IPS-20b (cell line): Measurements from ENCODE around the gene SGMS1.
"Not testable (repeated sequence)": the region's sequence is repeated elsewhere in the genome, so short reads cannot be mapped to it uniquely, and the experiment has no call there.

Experiments
- H3K27ac ChIP-seq: one replicate; pipeline ENCODE4 v1.5.1; 2013; ENCODE audit warnings: low read length
- H3K27me3 ChIP-seq: 2 replicates; pipeline ENCODE4 v1.6.1; 2013; ENCODE audit warnings: mild to moderate bottlenecking, low read length, inconsistent platforms; ENCODE audit not compliant: insufficient read depth
- H3K36me3 ChIP-seq: 2 replicates; pipeline ENCODE4 v1.6.1; 2013; ENCODE audit warnings: low read depth, mild to moderate bottlenecking, inconsistent platforms, low read length, moderate library complexity; ENCODE audit not compliant: insufficient read depth
- H3K4me1 ChIP-seq: 2 replicates; pipeline ENCODE4 v1.6.1; 2013; ENCODE audit warnings: mild to moderate bottlenecking, control low read depth, inconsistent platforms, low read length, moderate library complexity; ENCODE audit not compliant: insufficient read depth
- H3K4me3 ChIP-seq: 2 replicates; pipeline ENCODE4 v1.5.1; 2013; ENCODE audit warnings: mild to moderate bottlenecking, low read length, inconsistent platforms
- H3K9ac ChIP-seq: 2 replicates; pipeline ENCODE4 v1.6.1; 2013; ENCODE audit warnings: low read depth, mild to moderate bottlenecking, inconsistent platforms, low read length, moderate library complexity
- H3K9me3 ChIP-seq: 2 replicates; pipeline ENCODE4 v1.6.1; 2013; ENCODE audit warnings: mild to moderate bottlenecking, low read depth, low read length, inconsistent platforms; ENCODE audit not compliant: insufficient read depth

SGMS1 gene

DNA sequence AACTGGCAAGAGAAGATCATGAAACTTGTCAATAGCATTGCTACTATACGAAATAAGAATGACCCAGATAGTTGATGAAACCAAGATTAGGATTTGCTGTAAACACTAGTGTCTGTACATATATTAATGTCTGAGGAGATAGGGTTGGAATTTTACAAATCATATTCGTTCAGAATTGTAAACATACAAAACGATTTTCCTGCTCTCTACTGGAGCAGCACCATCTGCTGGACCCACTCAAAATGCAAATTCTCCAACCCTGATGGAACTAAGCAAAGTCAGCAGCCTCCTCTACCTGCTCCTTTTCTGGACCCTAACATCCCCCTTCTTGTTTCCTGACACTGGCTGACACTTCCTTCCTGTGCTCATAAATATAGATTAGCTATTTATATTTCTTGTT, 29.4 kb upstream of the SGMS1 start:
- H3K4me3 ChIP-seq, result no peak overlapping the region
- H3K4me1 ChIP-seq, result no peaks in the 10 kb centered on the region
- no peaks in the 10 kb centered on the region for H3K27me3 ChIP-seq
- no peaks in the 10 kb centered on the region for H3K9me3 ChIP-seq
- H3K9ac ChIP-seq, result no peak overlapping the region
- no peak overlapping the region for H3K27ac ChIP-seq
- no peaks in the 10 kb centered on the region for H3K36me3 ChIP-seq

DNA sequence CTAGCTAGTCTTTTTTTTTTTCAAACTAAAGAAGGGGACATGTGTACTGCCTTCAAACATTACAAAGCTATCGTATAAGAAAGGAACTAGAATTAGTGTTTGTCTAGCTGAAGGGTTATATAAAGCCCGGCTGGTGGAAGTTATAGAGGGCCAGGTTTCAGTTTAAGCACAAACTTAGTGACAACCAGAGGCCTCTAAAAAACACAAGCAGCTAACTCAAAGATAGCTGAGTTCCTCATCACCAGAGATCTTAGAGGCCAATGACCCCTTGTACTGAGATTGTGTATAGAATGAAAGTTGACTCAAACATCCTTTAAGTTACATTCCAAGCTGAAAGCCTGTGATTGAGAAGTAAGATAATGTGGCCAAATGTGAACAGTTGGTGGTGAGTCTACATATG, 28.1 kb upstream of the SGMS1 start:
- no peaks in the 10 kb centered on the region for H3K27me3 ChIP-seq
- H3K27ac ChIP-seq, result no peak overlapping the region

DNA sequence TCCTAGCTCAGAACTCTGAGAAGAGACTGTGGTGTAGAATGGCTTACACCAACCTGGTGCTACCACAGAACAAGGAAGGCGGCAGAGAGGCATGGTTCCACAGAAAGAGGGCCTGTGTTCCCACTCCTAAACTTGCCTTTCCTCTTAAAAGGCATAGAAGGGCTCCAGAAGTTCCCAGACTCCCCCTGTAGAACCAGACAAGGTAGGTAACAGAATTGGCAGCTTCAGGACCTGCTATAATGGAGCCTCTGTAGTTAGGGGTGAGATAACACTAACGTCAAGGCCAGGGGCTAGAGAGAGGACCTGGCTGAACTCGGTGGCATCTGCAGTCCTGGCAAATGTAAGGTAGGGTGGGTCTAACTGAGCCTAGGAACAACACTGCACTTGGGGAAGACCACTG, 26.7 kb upstream of the SGMS1 start:
- H3K9ac ChIP-seq, result no peak overlapping the region
- no peak overlapping the region for H3K4me3 ChIP-seq
- no peaks in the 10 kb centered on the region for H3K27me3 ChIP-seq
- no peaks in the 10 kb centered on the region for H3K36me3 ChIP-seq
- no peaks in the 10 kb centered on the region for H3K4me1 ChIP-seq
- H3K9me3 ChIP-seq, result no peaks in the 10 kb centered on the region
- no peak overlapping the region for H3K27ac ChIP-seq

More for the DNA sequence above, 28.1 kb upstream of the SGMS1 start:
- Histone ChIP-seq H3K9ac (no peak overlapping the region), H3K4me1 (no peaks in the 10 kb centered on the region), H3K9me3 (no peaks in the 10 kb centered on the region), H3K36me3 (no peaks in the 10 kb centered on the region), H3K4me3 (no peak overlapping the region)

DNA sequence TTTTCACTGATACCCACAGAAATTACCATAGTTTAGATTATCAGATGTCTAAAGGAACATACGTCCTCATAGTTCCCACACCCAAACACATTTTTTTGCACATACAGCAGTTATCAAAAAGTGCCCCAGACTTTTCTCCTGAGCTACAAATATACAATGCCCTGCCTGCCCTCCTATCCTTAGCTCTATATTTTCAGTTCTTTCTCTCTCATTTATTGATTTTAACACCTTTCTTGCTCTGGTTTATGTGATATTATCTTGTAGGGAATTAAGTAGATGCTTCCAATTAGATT, 25.1 kb upstream of the SGMS1 start:
- Histone ChIP-seq H3K36me3 (no peaks in the 10 kb centered on the region), H3K9ac (no peak overlapping the region), H3K27me3 (no peaks in the 10 kb centered on the region), H3K4me1 (no peaks in the 10 kb centered on the region; the same call in 1 of the 2 replicates), H3K4me3 (no peak overlapping the region), H3K27ac (no peak overlapping the region), H3K9me3 (no peaks in the 10 kb centered on the region)

DNA sequence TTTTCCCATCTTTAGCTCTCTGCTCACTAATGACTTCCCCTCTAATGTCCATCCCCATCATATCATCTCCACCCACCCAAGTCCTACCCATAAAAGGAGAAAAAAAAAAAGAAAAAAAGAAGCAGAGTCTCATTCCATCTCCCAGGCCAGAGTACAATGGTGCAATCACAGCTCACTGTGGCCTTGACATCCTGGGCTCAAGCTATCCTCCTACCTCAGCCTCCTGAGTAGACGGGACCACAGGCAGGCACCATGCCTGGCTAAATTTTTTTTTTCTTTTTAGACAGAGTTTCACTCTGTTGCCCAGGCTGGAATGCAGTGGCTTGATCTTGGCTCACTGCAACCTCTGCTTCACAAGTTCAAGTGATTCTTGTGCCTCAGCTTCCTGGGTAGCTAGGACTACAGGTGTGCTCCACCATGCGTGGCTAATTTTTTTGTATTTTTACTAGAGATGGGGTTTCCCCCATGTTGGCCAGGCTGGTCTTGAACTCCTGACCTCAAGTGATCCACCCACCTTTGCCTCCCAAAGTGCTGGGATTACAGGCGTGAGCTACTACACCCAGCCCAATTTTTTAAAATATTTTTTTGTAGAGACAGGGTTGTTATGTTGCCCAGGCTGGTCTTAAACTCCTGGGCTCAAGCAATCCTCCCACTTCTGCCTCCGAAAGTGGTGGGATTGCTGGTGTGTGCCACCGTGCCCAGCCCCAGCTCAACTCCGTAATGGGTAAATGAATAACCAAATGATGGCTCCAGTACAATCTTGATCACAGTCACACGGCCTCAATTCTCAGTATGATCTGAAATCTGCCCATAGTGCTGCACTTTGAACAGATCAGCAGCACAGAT, 24.6 kb upstream of the SGMS1 start:
- Histone ChIP-seq H3K27ac (no peak overlapping the region), H3K27me3 (no peaks in the 10 kb centered on the region), H3K36me3 (no peaks in the 10 kb centered on the region), H3K4me1 (no peaks in the 10 kb centered on the region; the same call in 1 of the 2 replicates), H3K4me3 (no peak overlapping the region), H3K9me3 (no peaks in the 10 kb centered on the region), H3K9ac (no peak overlapping the region)

DNA sequence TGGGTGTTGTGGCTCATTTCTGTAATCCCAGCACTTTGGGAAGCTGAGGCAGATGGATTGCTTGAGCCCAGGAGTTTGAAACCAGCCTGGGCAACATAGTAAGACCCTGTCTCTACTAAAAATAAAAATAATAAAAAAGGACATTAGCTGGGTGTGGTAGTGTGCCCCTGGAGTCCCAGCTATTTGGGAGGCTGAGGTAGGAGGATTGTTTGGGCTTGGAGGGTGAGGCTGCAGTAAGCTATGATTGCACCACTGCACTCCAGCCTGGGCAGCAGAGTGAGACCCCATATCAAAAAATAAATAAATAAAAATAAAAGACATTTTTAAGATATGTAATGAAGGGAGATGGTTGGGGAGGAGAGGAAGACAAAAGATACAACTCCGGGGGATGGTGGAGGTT, 23.6 kb upstream of the SGMS1 start:
- not testable (repeated sequence) for H3K9ac ChIP-seq, H3K36me3 ChIP-seq, H3K9me3 ChIP-seq, H3K4me3 ChIP-seq, H3K27ac ChIP-seq, H3K27me3 ChIP-seq, H3K4me1 ChIP-seq

DNA sequence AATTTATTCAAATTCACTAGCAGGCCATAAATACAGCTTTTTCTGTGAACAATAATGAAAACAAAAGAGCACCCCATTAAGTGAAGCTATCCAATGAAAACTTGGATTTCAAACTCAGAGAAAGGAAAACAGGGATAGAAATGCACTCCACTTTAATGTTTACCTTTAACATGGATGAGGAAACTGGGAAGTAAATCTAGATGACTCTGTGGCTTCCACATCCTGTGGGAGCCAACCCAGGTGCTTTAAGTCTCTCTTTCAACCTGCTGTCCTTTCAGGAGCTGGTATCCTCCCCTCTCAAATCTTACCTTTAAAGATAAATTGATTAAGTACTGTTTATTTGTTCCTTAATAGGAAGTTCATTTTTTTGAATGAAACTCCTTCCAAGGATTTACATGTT, 21.5 kb upstream of the SGMS1 start:
- no peaks in the 10 kb centered on the region for H3K36me3 ChIP-seq
- H3K9me3 ChIP-seq, result no peaks in the 10 kb centered on the region
- H3K27me3 ChIP-seq, result no peaks in the 10 kb centered on the region
- H3K9ac ChIP-seq, result no peak overlapping the region
- H3K27ac ChIP-seq, result no peak overlapping the region
- H3K4me1 ChIP-seq, result no peaks in the 10 kb centered on the region; the same call in none of the 2 replicates
- H3K4me3 ChIP-seq, result no peak overlapping the region

DNA sequence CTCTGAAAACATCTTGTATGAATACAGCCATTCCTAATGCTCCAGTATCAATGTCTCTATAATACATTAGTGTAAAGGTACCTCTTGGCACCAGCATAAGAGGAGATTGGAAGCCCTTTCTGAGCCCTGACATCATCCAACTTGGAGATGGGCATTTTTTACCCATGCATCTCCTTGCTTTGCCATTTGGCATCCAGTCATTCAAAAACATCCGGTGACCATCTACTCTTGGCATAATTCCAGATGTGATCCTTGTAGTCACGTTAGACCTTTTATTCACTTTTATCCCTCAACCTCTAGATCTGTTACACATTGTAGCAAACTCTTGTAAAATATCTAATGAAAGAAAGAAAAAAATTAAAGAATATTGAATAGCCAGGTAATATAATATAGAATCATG, 17.9 kb upstream of the SGMS1 start:
- Histone ChIP-seq H3K9me3 (no peaks in the 10 kb centered on the region), H3K4me1 (no peaks in the 10 kb centered on the region; the same call in none of the 2 replicates), H3K36me3 (no peaks in the 10 kb centered on the region), H3K27ac (no peak overlapping the region), H3K9ac (no peak overlapping the region), H3K27me3 (no peaks in the 10 kb centered on the region), H3K4me3 (no peak overlapping the region)

DNA sequence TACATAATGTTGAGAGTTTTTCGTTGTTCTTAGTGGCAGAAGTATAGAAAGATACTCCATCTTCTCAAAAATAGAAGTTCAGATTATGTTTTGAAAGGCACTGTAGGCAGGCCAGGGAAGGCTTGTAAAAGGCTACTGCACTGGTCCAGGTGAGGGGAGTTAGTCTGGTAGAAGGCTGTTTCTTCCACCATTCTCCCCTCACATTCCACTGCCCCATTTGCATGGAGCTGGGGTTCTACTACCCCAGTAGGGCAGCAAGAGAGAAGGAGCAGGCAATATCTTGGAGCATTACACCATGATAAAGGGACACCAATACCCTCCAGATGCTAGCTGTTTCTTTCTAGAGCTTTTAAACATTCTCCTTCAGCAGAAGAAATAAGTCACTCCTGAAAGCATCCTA, 16.5 kb upstream of the SGMS1 start:
- no peaks in the 10 kb centered on the region for H3K27me3 ChIP-seq
- H3K27ac ChIP-seq, result no peak overlapping the region
- H3K36me3 ChIP-seq, result no peaks in the 10 kb centered on the region
- H3K4me1 ChIP-seq, result no peaks in the 10 kb centered on the region; the same call in none of the 2 replicates
- H3K9ac ChIP-seq, result no peak overlapping the region
- no peak overlapping the region for H3K4me3 ChIP-seq
- H3K9me3 ChIP-seq, result no peaks in the 10 kb centered on the region

DNA sequence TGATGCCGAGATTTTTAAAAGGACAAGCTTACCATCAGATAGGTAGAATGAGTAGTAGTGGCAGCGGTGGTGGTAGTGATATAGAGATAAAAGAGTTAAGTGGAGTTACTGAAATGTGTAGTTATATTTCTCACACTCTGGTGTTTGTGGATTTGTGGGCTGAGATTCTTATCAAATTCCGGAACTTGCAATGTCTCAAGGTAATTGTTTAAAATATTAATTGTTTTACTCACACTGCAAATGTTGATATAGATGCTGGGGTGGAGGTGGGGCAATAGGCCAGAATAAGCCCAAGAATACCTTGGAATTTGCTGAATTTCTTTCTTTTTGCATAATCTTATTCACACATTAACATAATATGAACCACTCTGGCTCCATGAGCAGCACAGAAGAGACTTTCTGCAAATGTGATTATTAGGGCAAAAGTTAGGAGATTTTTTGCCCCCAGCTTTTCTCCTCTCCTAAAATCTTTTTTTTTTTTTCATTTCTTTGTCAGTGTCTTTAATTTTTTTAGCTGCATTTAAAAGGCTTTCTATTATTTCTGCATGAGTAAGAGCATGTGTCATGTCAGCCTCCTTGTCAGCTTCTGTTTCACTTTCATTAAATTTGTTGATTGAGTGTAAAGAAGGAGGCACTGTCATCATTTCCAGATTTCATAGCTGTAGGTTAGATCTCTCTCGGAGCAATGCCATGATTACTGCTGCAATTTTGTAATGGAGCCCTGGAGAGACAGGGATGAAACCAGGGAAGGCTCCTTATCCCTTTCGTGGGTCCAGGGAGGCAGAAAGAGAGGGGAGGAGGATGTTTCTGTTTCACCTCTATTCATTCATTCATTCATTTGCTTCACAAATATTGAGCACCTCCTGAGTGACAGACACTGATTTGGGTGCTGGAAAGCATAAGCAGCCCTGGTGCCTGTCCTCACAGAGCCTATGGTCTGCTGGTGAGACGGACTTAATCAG, 13.1 kb upstream of the SGMS1 start:
- no peaks in the 10 kb centered on the region; the same call in 1 of the 2 replicates for H3K4me1 ChIP-seq
- H3K27ac ChIP-seq, result no peak overlapping the region
- no peaks in the 10 kb centered on the region for H3K9me3 ChIP-seq
- H3K4me3 ChIP-seq, result no peak overlapping the region
- H3K36me3 ChIP-seq, result no peaks in the 10 kb centered on the region
- H3K9ac ChIP-seq, result no peak overlapping the region
- no peaks in the 10 kb centered on the region for H3K27me3 ChIP-seq

DNA sequence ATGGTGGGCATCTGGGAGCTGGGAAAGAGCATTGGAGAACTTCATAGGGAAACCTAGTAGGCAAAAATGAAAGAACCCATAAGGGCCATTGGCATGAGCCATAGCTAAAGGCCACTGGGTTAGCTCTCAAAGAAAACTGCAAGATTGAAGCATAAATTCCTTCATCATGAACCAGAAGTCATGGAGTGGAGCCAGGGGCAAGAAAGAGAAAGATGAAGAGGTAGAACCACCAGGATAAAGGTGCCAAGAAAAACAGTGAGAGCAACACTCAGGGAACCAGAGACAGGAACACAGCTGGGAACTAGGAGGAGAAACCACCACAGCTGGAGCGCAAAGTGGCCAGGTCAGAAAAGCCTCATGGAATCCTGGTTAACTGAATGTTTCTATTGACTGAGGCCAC, 11.5 kb upstream of the SGMS1 start:
- no peaks in the 10 kb centered on the region for H3K27me3 ChIP-seq
- H3K9me3 ChIP-seq, result no peaks in the 10 kb centered on the region
- no peaks in the 10 kb centered on the region for H3K36me3 ChIP-seq
- H3K9ac ChIP-seq, result no peak overlapping the region
- H3K27ac ChIP-seq, result no peak overlapping the region
- H3K4me1 ChIP-seq, result peaks cover 2% of the 10 kb centered on the region; the same call in 1 of the 2 replicates
- H3K4me3 ChIP-seq, result no peak overlapping the region

DNA sequence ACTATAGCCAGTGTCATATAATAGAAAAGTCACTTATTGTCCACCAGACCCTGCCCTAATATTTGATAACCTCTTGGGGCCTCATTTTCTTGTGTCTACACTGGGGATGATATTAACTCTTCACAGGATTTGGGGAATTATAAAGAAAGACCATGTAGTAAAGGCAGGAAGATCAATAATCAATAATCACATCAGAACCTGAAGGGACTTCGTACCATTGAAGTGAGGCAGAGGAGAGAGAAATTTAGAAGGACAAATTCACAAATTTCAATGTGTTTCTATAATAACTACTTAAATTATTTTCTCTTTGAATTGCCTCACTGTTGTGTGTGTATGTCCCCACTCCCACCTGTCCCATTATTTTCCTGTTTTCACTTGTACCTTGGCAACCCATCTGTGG, 10.7 kb upstream of the SGMS1 start:
- H3K4me1 ChIP-seq, result peaks cover 10% of the 10 kb centered on the region
- no peak overlapping the region for H3K9ac ChIP-seq
- H3K36me3 ChIP-seq, result no peaks in the 10 kb centered on the region
- H3K27ac ChIP-seq, result no peak overlapping the region
- H3K9me3 ChIP-seq, result no peaks in the 10 kb centered on the region
- H3K27me3 ChIP-seq, result no peaks in the 10 kb centered on the region
- no peak overlapping the region for H3K4me3 ChIP-seq
